Cerebellar cortex (tissue), 1 donor: ENCODE results near the gene SLX4.

Experiments
- DNase-seq: peaks from one replicate; pipeline ENCODE4 v3.0.0-alpha.2; 2015; ENCODE audit warnings: low spot score

The SLX4 gene

DNA sequence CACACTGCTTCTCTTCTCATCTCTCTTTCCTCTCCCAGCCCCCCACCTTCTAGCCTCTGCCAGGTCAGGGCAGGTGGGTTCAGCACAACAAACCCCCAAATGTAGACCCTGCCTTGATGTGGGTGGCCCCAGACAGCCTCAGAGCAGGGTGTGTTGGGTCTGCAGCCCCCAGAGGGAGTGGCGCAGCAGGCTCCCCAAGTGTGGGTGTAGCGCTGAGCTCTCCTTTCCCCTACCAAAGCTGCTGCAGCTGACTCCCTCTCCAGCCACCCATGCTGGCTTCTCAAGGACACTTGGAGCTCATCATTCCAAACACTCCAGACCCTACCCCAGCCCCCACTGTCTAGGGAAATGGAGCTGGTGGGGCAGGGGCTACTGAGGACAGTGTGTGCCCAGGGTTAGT is 61.5 kb downstream of the SLX4 start:
- no peak for DNase-seq

DNA sequence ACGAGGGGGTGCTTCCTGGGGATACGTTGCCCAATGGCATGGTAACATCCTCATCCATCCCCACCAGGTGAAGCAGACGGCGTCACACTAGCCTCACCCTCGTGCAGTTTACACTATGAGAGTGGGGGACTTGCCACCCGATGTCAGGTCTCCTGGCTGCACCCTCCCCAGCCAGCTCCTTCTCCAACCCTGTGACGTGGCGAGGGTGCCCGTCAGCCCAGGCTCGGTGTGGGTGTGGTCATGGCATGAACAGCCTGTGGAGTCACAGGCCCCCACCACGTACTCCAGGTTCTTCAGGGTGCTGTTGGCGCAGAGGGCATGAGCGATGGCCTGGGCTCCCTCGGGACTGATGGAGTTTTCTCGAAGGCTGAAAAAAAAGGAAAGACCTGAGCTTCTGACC is 62.5 kb downstream of the SLX4 start:
- no peak for DNase-seq

DNA sequence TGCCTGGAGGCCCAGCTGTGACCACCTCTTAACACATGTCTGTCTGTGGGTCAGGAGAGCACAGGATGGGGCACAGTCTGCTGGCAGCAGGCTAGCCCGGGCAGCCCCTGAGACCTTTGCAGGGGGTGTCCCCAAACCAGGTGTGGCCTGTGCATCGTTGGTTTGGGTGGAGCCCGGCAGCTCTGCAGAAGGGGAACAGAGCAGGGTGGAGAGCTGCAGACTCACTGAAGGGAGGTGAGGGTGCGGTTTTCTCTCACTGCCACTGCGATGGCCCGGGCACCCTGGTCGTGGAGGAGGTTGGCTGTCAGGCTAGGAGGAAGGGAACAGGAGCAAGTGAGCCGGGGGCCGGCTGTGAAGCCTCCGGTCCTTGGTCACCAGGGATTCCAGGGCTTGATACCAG is 63.0 kb downstream of the SLX4 start:
- no peak for DNase-seq

DNA sequence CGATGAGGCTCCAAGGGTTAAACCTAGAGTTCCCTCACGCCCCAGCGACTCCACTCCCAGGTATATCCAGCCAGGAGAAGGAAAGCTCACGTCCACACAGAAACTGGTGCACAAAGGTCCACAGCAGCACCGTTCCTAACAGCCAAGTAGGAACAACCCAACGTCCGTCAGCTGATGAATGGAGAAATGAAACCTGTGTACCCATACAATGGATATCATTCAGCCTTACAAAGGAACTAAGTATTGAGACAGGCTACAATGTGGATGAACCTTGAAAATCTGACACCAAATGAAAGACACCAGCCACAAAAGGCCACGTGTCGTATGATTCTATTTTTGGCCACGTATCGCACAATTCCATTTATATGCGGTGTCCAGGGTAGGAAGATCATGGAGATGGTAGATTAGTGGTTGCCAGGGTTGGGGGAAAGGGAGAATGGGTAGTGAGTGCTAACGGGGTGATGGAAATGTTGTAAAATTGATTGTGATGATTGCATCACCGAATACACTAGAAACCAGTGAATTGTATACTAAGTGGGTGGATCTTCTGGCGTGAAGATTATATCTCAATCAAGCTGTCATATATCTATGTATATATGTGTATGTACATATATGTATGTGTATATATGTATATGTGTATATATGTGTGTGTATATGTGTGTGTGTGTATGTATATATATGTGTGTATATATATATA is 64.3 kb downstream of the SLX4 start:
- no peak for DNase-seq

DNA sequence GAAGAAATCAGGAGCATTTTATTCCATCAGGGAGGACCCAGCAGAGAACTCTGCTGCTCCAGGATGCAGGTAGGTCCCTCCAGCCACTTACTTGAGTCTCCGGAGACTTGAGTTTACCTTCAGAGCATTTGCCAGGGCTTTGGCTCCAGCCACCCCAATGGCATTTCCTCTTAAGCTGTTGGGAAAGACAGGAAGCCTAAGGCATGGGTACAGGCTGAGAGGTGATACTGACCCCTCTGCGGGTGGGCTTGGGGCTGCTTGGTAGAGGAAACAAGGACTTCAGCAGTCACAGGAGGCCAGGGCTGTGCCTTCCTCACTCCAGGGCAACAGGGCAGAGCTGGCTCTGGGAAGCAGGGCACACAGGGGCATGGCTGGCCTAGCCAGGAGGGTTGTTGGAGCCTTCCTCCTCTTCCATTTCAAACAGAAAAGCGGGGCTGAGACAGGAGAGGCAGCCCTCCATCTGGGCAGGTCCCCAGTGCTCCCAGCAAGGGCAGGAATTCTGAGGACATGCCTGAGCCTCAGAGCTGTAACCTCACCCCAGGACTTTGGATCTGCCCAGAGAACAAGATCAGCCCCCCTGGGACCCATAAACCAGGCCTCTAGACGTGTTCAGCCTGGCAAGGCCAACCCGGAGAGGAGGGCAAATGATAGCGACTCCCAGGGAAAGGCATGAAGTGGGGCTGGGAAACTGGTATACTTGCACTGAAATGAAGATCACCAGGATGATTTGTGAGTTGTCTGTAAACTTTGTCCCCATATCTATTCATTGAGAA is 68.6 kb downstream of the SLX4 start:
- DNase-seq: no peak

DNA sequence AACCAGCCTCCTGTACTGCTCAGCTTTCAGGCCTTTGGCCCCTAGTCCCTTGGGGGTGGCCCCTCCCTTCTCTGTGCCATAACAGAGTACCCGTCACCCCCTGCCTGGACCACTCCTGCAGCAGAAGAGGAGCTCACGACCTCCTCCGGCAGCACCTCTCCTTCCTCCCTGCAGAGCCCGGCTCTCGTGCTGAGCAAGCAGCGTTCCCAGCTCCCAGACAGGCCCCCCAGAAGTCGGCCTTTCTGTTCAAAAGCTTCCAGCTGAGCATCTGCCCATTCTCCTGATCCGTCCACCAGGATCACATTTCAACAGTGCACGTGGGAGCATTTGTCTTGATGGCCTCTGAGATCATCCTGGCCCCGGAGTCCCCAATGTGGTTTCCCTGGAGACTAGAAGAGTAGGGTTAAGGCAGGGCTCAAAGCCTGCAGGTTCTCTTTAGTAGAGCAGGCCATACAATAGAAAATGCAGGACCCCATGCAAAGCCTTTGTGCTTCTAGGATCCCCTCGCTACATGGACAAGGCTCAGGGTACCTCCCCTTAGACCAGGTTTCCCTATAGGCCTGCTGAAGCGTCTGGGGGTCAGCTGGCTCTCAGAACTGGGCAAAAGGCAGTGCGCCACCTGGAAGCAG is 69.8 kb downstream of the SLX4 start:
- no peak for DNase-seq

DNA sequence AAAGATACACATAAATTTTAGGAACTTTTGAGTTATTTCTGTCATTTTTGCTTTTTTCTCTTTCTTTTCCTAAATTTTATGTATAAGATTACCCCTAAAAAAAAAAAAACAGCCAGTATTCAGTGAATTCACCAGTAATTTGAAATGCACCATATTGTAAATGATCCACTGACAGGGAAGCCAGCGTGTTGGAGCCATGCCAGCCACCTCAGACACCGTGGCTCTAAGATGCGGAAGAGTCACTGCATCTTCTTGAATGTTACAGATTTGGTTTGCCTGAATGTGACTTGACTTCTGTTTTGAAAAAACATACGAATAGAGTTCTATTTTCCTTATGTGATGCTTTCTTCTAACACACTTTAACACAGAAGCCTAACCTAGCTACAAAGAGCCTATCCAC is 73.2 kb downstream of the SLX4 start:
- no peak for DNase-seq

DNA sequence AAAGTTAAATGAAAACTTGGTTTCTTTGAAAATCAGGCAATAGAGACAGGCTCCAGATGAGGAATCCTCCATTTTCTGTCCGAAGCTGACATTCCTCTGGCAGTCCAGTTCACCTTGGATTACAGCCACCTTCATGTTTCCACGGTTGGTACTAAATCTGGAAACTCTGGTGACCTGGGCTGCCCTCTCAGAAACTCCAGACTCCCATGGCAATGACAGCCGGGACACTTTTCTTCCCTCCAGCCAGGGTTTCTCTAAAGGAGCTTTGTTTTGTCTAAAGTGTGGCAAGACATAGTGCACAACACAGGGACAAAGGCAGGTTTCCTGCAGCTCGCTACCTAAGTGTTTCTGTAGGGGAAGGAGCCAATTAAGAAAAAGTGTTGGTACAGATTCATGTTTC is 74.6 kb downstream of the SLX4 start:
- no peak for DNase-seq

DNA sequence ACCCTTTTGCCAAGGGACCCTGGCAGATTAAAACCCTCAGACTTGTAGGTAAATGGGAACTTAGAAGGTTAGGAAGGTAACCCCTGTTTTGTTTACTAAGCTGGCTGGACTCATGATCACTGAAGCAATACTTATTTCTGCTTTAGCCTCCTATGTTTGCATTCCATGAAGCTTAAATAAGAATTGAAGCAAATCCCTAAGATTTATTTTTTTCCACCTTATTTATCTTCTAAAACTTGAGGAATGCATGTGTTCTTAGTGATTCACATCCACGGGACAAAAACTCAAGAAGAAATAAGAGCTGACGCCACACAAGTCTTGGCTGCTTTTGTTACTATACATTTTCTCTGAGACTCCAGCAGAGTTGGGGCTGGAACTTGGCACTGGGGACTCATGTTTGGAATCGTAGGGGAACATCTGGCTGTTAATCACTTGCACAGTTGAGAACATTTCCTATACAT is 75.1 kb downstream of the SLX4 start:
- no peak for DNase-seq

DNA sequence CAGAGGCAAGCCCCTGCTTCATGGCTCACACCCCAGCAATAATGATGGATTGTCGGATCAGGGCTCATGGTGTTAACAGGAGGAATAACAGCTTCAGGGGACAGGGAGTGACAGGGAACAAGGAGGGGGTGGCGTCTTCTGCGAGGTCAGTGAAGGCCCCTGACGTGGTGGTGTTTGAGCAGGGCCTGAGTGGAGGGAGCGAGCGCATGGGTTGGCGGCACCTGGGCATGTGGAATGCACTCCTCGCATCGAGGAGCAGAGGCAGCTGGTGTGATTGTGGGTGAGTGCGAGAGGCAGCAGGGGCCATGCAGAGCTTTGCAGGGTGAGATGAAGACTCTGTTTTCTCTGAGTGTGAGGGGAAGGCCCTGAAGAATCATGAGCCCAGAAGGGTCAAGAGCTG is 77.3 kb downstream of the SLX4 start:
- DNase-seq: no peak

DNA sequence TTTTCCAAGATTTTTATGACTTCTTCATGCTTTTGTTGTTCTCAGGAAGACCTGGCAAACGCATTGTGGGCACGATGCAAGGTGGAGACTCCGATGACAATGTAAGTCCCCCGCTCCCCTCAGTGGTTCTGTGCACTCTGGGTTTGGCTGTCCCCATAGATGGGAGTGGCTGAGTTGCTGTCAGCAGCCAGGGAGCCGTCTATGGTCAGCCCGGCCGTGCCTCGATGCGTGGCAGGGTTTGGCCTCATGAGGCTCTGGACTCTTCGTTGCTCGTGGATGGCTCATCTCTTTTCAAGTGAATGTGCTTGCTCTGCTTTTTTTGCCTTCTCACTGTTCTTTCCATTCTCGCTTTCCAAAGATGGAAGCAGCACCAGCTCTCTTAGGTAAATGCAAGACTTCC is 78.7 kb downstream of the SLX4 start:
- no peak for DNase-seq
